GM19324 (cell line): ENCODE measurements around the gene ZNF581.

ENCODE experiments used
- ATAC-seq: cut with Tn5 transposase; IDR thresholded peaks from one replicate; pipeline ENCODE4 v1.9.1; 2021; ENCODE audit warnings: mild to moderate bottlenecking, moderate library complexity; ENCODE audit not compliant: unreplicated experiment, low FRiP score

ZNF581 gene

GRCh38 chr19:55643003-55643886, at the start of gene ZNF581:
Gene ZNF581, plus strand, starts transcription at chr19:55643649. Its CDS starts 923 bp downstream, at chr19:55644572.
- ATAC-seq: peak; percentile 30

GRCh38 chr19:55594996-55595545, 48.4 kb upstream of the ZNF581 start:
- ATAC-seq: no peak

GRCh38 chr19:55596304-55596703, 47.1 kb upstream of the ZNF581 start:
- ATAC-seq: no peak

GRCh38 chr19:55597501-55597921, 45.9 kb upstream of the ZNF581 start:
- ATAC-seq: no peak

GRCh38 chr19:55598034-55598433, 45.4 kb upstream of the ZNF581 start:
- ATAC-seq: no peak

- ATAC-seq: peak; percentile 36
These were observed 44.6 kb upstream of the ZNF581 start for GRCh38 chr19:55598719-55599467.

GRCh38 chr19:55599468-55599841, 44.0 kb upstream of the ZNF581 start, which contains the start of gene FIZ1:
Gene FIZ1, minus strand, starts transcription at chr19:55599517. Its CDS starts 1,652 bp downstream, at chr19:55597865.
- ATAC-seq: peak; percentile 61

GRCh38 chr19:55599842-55600661, 43.4 kb upstream of the ZNF581 start, which contains the start of gene ZNF524:
Gene ZNF524, plus strand, starts transcription at chr19:55600288. Its CDS starts 1,825 bp downstream, at chr19:55602113.
- ATAC-seq: peak; percentile 55

- no peak for ATAC-seq
These were observed 42.8 kb upstream of the ZNF581 start for GRCh38 chr19:55600662-55601028.

- no peak for ATAC-seq
These were observed 42.4 kb upstream of the ZNF581 start for GRCh38 chr19:55601084-55601483.

- ATAC-seq: no peak
These were observed 41.1 kb upstream of the ZNF581 start for GRCh38 chr19:55602104-55603001.

- no peak for ATAC-seq
These were observed 40.3 kb upstream of the ZNF581 start for GRCh38 chr19:55603115-55603514.

- ATAC-seq: no peak
These were observed 39.7 kb upstream of the ZNF581 start for GRCh38 chr19:55603581-55604292.

- ATAC-seq: peak; percentile 82
These were observed 38.2 kb upstream of the ZNF581 start for GRCh38 chr19:55605207-55605636.

- no peak for ATAC-seq
These were observed 37.6 kb upstream of the ZNF581 start, which contains the start of gene ZNF865 for GRCh38 chr19:55605637-55606470. Gene ZNF865, plus strand, starts transcription at chr19:55605647. Its CDS starts 7,972 bp downstream, at chr19:55613619.

- ATAC-seq: no peak
These were observed 37.0 kb upstream of the ZNF581 start for GRCh38 chr19:55606471-55606787.

- ATAC-seq: no peak
These were observed 36.6 kb upstream of the ZNF581 start for GRCh38 chr19:55606817-55607216.

- ATAC-seq: no peak
These were observed 34.1 kb upstream of the ZNF581 start for GRCh38 chr19:55609326-55609725.
